GM12801 (cell line): ENCODE measurements around the gene ISY1.

Experiments
- TF ChIP-seq, protein P1 (sequence below): IDR thresholded peaks from one replicate; pipeline ENCODE4 v1.5.1; 2011; ENCODE audit warnings: control low read depth; ENCODE audit not compliant: insufficient read length; ENCODE audit errors: extremely low read depth

Gene ISY1

DNA sequence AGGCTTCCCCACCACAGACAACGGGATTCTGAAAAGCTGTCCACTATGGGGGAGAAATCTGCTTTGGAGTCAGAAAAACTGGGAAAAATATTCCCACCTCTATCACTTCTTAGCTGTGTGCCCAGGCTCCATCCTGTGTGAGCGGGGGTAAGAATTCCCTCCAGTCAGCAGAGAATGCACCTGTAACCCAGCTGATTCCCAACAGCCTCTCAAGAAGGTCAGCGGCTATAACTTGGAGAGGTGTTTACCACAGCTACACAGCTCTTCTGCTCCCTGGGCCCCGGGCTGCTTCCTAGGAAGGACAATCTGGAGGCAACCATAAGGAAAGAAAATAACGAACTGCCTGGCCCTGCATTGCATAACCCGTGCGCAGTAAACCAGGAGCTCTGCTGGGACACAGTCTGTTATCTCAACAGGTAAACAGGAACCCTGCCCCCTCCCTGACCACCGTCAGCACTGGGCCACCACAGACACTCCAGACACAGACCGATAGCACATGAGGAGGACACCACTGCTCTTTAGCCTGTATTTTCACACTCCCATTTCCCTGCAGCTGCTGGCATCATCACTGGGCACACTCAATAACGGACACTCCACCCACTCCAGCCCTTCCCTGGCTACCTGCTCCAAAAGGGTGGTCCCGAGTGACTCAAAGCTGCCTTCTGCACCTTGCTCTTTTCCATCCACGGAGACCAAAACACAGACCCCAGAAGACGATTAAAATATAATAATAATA is 41.3 kb downstream of the ISY1 start:
- TF ChIP-seq, protein P1, sequence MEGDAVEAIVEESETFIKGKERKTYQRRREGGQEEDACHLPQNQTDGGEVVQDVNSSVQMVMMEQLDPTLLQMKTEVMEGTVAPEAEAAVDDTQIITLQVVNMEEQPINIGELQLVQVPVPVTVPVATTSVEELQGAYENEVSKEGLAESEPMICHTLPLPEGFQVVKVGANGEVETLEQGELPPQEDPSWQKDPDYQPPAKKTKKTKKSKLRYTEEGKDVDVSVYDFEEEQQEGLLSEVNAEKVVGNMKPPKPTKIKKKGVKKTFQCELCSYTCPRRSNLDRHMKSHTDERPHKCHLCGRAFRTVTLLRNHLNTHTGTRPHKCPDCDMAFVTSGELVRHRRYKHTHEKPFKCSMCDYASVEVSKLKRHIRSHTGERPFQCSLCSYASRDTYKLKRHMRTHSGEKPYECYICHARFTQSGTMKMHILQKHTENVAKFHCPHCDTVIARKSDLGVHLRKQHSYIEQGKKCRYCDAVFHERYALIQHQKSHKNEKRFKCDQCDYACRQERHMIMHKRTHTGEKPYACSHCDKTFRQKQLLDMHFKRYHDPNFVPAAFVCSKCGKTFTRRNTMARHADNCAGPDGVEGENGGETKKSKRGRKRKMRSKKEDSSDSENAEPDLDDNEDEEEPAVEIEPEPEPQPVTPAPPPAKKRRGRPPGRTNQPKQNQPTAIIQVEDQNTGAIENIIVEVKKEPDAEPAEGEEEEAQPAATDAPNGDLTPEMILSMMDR, result no peak

DNA sequence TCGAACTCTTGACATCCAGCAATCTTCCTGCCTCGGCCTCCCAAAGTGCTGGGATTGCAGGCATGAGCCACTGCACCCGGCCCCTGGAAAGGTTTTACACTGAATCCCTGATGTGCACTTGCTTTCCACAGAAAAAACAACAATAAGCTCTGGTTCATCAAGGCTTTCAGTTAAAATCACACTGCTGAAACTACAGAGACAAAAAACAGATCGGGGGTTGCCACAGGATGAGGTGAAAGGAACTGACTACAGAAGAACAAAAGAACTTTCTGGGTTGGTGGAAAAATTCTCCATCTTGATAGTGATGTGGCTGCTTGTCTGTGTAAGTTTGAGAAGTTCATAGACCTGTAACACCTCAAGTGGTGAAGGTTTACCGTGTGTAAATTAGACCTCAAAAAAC is 42.1 kb downstream of the ISY1 start:
- TF ChIP-seq, protein P1, result no peak

DNA sequence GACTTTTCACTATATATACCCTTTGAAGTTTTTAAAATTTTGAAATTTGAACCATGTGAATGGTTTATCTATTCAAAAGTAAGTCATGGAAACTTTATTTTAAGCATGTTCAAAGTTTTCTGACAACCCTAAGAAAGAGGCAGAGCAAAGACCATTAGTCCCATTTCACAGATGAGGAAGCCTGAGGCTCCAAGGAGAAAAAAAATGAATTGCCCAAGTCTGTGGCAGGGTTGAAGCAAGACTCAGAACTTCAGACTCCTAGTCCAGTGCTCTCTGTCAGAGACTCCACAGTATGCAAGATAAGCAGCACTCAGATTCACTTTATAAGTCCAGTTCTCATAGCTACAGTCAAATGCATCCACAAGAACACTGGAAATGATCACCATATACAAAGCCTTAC is 43.7 kb downstream of the ISY1 start:
- TF ChIP-seq, protein P1, result no peak

DNA sequence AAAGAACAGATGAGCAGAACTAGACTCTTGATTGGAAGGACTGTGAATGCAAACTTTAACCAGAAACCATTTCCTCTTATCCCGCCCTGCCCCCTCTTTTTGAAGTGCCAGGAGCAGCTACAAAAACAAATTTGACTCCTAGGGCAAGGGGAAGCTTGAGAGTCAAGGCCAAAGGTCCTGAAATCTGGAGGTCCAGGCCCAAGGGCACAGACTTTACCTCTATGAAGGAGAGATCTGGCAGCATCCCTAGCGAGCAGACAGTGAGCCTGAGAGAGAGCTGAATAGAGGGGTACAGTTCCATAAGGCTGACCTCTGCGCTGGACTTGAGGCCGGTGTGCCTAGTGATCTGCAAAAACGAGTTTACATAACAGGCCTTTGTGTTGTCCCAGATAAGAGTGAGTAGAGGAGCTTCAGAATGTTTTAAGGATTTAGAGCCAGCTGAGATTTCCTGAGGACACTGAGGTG is 44.3 kb downstream of the ISY1 start:
- TF ChIP-seq, protein P1, result no peak

DNA sequence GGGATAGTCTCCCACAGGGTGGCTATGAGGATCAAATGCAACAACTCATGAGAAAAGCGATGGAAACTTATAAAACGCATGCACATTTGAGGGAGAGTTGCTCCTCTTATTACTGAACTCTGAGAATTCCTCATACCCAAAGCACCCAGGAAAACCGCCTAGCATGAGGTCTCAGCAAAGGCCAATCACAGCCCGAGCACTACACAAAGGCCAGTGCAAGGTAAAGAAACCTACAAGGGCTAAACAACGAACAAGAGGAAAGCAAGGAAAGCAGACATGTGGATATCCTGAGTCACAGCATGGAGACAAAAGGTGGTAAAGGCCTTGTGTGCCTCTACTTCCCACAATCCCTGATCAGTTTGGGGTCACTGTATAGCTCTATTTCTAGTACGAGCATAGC is 46.4 kb downstream of the ISY1 start:
- TF ChIP-seq, protein P1, result no peak

DNA sequence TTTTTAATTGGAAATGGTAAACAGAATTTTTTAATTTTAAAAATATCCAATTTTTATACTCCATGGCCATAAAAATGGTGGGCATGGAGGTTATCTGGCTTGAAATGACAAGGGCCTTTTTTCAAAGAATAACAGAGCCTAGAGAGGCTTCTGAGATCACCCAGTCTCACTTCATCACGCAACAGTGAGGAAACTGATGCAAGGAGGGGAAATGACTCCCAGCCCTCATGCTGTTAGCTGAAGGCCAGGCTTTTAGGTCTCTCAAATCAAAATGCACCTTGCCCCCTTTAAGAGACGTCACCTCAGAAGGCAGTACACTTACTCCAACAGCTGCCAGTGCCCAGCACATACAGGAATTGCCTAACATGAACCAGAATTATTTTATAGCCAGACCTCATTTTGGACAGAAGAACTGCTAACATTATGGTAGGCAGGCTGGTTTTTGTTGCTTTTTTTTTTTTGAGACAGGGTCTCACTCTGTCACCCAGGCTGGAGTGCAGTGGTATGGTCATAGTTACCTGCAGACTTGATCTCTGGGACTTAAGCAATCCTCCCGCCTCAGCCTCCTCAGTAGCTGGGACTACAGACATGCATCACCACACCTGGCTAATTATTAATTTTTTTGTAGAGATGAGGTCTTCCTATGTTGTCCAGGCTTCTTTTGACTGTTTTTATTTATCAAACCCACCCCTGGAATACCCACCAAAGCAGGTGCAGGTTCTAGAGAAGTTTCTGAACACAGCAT is 48.4 kb downstream of the ISY1 start:
- TF ChIP-seq, protein P1, result no peak

DNA sequence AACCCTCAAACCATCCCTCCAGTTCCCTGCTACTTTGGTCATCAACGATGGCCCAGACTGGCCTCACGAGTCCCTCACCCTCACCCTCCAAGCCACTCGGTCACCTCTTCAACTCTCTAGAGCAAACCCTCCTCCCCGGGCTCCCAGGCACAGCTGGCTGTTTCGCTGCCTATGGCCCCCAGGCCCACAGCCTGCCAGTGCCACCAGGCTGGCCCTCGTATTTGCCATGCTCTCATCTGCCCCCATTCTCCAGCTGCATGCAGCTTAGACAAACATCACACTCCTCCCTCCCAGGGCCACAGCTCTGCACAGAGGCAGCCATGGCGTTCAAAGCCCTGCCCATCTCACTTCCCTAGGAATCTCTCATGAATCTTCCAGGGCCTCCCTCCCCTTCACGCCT is 53.1 kb downstream of the ISY1 start:
- TF ChIP-seq, protein P1, result no peak
